GM10248 (cell line): ENCODE measurements around the gene DMXL1.

Source experiments
- CTCF ChIA-PET: fragments of 300-600 bp; sonication (Branson Sonifier 250); formaldehyde crosslinking; extraction: SDS; loops from one replicate; lab custom pipeline; 2021; ENCODE audit warnings: antibody characterized with exemption; lab: Yijun Ruan, JAX
- POLR2A ChIA-PET: fragments of 350-650 bp; sonication (Branson Sonifier 250); formaldehyde crosslinking; extraction: SDS; loops from one replicate; lab custom pipeline; 2020; ENCODE audit warnings: antibody characterized with exemption; lab: Yijun Ruan, JAX
- DNase-seq: peaks from one replicate; pipeline ENCODE4 v3.0.0; 2012; ENCODE audit errors: extremely low spot score
- CTCF ChIP-seq: IDR thresholded peaks from 2 replicates; pipeline ENCODE4 v1.5.1; 2012; ENCODE audit warnings: mild to moderate bottlenecking, low read depth; ENCODE audit errors: extremely low read depth, missing control alignments, control extremely low read depth

DMXL1 gene

GRCh38 chr5:119070828-119071560, at the start of gene DMXL1:
Gene DMXL1 (plus strand): TSS chr5:119071087. CDS start chr5:119071570, 483 bp downstream.
- POLR2A ChIA-PET, result interaction anchor here (0.5 to 1.2 kb wide), 6 partner anchors 8 to 281 kb away, joined by 3 to 6 read pairs (median 3); no protein-coding TSS in a partner anchor
- DNase-seq, result peak; percentile 85
- TF ChIP-seq CTCF, result no peak
- CTCF ChIA-PET, result interaction anchor here (0.8 to 1.9 kb wide), 10 partner anchors 11 to 341 kb away, joined by 3 to 14 read pairs (median 4); partner anchors contain the start of gene DTWD2

- CTCF ChIA-PET, result interaction anchor here (0.7 to 3.1 kb wide), 7 partner anchors 9 to 516 kb away, joined by 3 to 19 read pairs (median 4); partner anchors contain the start of genes DMXL1 and DTWD2
- no peak for TF ChIP-seq CTCF
- POLR2A ChIA-PET, result interaction anchor here (0.6 kb wide), 1 partner anchor 845 kb away, joined by 4 read pairs; no protein-coding TSS in a partner anchor
- DNase-seq, result no peak
These were observed 49.6 kb upstream of the DMXL1 start for GRCh38 chr5:119021149-119021732.

GRCh38 chr5:119022017-119022745, 48.7 kb upstream of the DMXL1 start:
- ChIA-PET CTCF (interaction anchor here (0.6 to 3.8 kb wide), 11 partner anchors 10 to 515 kb away, joined by 3 to 31 read pairs (median 4); partner anchors contain the start of genes DMXL1 and DTWD2), POLR2A (interaction anchor here (0.6 kb wide), 1 partner anchor 846 kb away, joined by 4 read pairs; no protein-coding TSS in a partner anchor)
- peak; percentile 48 for TF ChIP-seq CTCF
- DNase-seq, result peak; percentile 38

GRCh38 chr5:119022773-119023172, 48.1 kb upstream of the DMXL1 start:
- ChIA-PET CTCF (interaction anchor here (0.6 to 3.8 kb wide), 5 partner anchors 11 to 389 kb away, joined by 3 to 31 read pairs (median 5); no protein-coding TSS in a partner anchor), POLR2A (no interaction called here)
- TF ChIP-seq CTCF, result no peak
- DNase-seq, result no peak

GRCh38 chr5:119028575-119028974, 42.3 kb upstream of the DMXL1 start:
- TF ChIP-seq CTCF, result no peak
- DNase-seq, result no peak
- ChIA-PET CTCF (interaction anchor here (1.0 kb wide), 1 partner anchor 40 kb away, joined by 3 read pairs; no protein-coding TSS in a partner anchor), POLR2A (no interaction called here)
